Breast epithelium (tissue), 3 donors: ENCODE results near the gene HMSD.

Experiments used
- POLR2A ChIP-seq: fragments of 450-650 bp; IDR thresholded peaks from one replicate; pipeline ENCODE4 v1.6.1; 2016; ENCODE audit warnings: antibody characterized with exemption, mild to moderate bottlenecking, moderate library complexity
- POLR2AphosphoS5 ChIP-seq, 3 donors: sonication (generic); formaldehyde crosslinking; IDR thresholded peaks; one replicate each; pipeline ENCODE4 v1.6.1; 2017; ENCODE audit warnings: antibody characterized with exemption in 3 of 3
- TF ChIP-seq, protein P1 (sequence below), 3 donors: fragments of 450-650 bp; IDR thresholded peaks; one replicate each; pipeline ENCODE4 v1.5.1; 2016 to 2017; ENCODE audit warnings: antibody characterized with exemption in 3 of 3, mild to moderate bottlenecking in 3 of 3, moderate library complexity in 3 of 3

DNA sequence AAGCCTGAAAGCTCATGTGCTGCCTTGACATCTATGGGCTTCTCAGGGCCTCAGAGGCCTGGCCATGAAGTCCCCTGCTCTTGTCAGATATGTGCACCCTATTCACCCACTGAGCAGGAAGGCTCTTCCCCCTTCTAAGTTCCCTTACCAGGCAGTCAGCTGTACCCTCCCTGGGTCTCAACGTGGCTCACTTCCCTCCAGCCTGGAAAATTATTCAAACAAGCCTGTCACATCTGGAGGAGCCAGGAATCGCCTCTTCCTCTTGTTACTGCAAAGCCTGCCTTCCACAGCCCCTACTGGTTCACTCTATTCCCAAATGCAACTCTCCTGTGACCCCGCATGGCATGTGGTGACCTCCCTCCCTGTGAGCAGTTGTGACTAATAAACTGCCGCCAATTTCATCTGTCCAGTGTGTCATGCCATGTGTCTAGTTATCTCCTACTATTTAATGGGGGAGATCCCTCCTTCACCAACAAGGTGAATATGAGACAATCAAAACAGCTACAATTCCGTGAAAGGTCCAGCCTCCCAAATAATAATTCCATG lies 12.4 kb downstream of the HMSD start:
- TF ChIP-seq, protein P1, sequence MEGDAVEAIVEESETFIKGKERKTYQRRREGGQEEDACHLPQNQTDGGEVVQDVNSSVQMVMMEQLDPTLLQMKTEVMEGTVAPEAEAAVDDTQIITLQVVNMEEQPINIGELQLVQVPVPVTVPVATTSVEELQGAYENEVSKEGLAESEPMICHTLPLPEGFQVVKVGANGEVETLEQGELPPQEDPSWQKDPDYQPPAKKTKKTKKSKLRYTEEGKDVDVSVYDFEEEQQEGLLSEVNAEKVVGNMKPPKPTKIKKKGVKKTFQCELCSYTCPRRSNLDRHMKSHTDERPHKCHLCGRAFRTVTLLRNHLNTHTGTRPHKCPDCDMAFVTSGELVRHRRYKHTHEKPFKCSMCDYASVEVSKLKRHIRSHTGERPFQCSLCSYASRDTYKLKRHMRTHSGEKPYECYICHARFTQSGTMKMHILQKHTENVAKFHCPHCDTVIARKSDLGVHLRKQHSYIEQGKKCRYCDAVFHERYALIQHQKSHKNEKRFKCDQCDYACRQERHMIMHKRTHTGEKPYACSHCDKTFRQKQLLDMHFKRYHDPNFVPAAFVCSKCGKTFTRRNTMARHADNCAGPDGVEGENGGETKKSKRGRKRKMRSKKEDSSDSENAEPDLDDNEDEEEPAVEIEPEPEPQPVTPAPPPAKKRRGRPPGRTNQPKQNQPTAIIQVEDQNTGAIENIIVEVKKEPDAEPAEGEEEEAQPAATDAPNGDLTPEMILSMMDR (IDR thresholded peaks at IDR 0.05): no peak
- TF ChIP-seq POLR2A: no peak
- no peak for TF ChIP-seq POLR2AphosphoS5 (IDR thresholded peaks at IDR 0.05)
